ENCODE measurements around the gene SENP2. TPM values are rescaled to one million over a fixed set of nuclear protein-coding genes. Genes with fewer than 3 reads are reported as not detected.

Gene SENP2
- total and polyA plus RNA-seq, 2 of the 13 experiments (the other 11 are each of a cell fraction or from before 2014, with no cell fraction given): 7.7 to 46.2 TPM

DNA sequence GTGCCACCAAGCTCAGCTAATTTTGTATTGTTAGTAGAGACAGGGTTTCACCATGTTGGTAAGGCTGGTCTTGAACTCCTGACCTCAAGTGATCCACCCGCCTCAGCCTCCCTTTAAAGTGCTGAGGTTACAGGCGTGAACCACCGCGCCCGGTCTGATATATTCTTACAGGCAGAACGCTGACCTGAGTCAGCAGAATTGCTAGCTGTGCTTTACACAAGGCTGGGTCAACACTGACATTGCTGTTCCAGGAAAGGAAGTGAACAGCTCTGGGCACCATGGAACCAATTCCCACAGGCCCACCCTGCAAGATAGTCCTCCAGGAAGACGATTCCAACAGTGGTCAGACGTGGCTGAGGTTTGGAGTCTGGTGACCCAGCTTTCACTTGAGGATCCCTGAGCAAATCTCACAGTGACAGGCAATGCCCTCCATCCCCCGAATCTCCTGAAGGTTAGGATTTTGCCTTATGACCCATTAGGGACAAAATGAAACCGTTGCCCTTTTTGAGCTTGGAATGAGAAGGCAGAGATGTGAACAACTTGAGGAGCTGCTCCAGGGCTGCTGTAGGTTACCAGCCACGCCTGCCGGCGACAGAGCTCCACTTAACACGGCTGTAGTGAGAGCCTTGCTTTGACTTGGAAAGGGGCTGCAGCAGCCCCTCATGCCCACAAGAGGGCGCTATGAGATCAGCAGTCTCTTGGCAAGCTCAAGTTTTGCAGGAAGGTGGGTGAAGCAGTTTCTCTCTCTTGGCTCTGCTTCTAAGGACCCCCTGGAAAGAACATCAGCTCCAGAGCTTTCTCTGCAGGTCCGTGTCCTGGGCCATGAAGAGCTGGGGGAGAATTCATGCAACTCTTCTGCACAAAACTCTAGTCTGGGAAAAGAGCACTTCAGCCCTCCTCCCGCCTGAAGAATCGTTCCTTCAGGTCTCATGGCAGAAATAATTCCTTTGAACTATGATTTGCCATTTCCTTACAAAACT lies 74.1 kb downstream of the SENP2 start (continued):
- TF ChIP-seq, protein P1, sequence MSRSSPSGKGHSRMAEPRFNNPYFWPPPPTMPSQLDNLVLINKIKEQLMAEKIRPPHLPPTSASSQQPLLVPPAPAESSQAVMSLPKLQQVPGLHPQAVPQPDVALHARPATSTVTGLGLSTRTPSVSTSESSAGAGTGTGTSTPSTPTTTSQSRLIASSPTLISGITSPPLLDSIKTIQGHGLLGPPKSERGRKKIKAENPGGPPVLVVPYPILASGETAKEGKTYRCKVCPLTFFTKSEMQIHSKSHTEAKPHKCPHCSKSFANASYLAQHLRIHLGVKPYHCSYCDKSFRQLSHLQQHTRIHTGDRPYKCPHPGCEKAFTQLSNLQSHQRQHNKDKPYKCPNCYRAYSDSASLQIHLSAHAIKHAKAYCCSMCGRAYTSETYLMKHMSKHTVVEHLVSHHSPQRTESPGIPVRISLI (CRISPR knock-in tag; IDR thresholded peaks at IDR 0.05; ENCODE audit: borderline replicate concordance): no peak
- TF ChIP-seq ZNF431 (CRISPR knock-in tag; IDR thresholded peaks at IDR 0.05; ENCODE audit: borderline replicate concordance, low read depth): no peak
- no peak for TF ChIP-seq KLF15 (CRISPR knock-in tag; IDR thresholded peaks at IDR 0.05; ENCODE audit: borderline replicate concordance)
- TF ChIP-seq ZNF263 (CRISPR knock-in tag; IDR thresholded peaks at IDR 0.05): peak; percentile 29; the same call in 1 of the 2 replicates
- 0 out of 2 replicates have a peak, but pooled peaks have one; percentile 41 for TF ChIP-seq ZSCAN25 (CRISPR knock-in tag; IDR thresholded peaks at IDR 0.05)
- TF ChIP-seq SAP130 (CRISPR knock-in tag; IDR thresholded peaks at IDR 0.05; ENCODE audit: low read depth): 0 out of 2 replicates have a peak, but pooled peaks have one; percentile 18
- TF ChIP-seq, protein P2, sequence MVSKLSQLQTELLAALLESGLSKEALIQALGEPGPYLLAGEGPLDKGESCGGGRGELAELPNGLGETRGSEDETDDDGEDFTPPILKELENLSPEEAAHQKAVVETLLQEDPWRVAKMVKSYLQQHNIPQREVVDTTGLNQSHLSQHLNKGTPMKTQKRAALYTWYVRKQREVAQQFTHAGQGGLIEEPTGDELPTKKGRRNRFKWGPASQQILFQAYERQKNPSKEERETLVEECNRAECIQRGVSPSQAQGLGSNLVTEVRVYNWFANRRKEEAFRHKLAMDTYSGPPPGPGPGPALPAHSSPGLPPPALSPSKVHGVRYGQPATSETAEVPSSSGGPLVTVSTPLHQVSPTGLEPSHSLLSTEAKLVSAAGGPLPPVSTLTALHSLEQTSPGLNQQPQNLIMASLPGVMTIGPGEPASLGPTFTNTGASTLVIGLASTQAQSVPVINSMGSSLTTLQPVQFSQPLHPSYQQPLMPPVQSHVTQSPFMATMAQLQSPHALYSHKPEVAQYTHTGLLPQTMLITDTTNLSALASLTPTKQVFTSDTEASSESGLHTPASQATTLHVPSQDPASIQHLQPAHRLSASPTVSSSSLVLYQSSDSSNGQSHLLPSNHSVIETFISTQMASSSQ (IDR thresholded peaks at IDR 0.05; ENCODE audit: low read depth): 0 out of 2 replicates have a peak, but pooled peaks have one; percentile 13
- TF ChIP-seq, protein P2 (CRISPR knock-in tag; IDR thresholded peaks at IDR 0.05; ENCODE audit: borderline replicate concordance): no peak
- peak; percentile 97 for TF ChIP-seq RBM22 (optimal IDR thresholded peaks at IDR 0.05; ENCODE audit: low read length)
- TF ChIP-seq, protein P3, sequence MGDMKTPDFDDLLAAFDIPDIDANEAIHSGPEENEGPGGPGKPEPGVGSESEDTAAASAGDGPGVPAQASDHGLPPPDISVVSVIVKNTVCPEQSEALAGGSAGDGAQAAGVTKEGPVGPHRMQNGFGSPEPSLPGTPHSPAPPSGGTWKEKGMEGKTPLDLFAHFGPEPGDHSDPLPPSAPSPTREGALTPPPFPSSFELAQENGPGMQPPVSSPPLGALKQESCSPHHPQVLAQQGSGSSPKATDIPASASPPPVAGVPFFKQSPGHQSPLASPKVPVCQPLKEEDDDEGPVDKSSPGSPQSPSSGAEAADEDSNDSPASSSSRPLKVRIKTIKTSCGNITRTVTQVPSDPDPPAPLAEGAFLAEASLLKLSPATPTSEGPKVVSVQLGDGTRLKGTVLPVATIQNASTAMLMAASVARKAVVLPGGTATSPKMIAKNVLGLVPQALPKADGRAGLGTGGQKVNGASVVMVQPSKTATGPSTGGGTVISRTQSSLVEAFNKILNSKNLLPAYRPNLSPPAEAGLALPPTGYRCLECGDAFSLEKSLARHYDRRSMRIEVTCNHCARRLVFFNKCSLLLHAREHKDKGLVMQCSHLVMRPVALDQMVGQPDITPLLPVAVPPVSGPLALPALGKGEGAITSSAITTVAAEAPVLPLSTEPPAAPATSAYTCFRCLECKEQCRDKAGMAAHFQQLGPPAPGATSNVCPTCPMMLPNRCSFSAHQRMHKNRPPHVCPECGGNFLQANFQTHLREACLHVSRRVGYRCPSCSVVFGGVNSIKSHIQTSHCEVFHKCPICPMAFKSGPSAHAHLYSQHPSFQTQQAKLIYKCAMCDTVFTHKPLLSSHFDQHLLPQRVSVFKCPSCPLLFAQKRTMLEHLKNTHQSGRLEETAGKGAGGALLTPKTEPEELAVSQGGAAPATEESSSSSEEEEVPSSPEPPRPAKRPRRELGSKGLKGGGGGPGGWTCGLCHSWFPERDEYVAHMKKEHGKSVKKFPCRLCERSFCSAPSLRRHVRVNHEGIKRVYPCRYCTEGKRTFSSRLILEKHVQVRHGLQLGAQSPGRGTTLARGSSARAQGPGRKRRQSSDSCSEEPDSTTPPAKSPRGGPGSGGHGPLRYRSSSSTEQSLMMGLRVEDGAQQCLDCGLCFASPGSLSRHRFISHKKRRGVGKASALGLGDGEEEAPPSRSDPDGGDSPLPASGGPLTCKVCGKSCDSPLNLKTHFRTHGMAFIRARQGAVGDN (CRISPR knock-in tag; IDR thresholded peaks at IDR 0.05): 0 out of 2 replicates have a peak, but pooled peaks have one; percentile 22
- no peak for TF ChIP-seq ZFP36 (IDR thresholded peaks at IDR 0.05; ENCODE audit: borderline replicate concordance, low read depth, low read length, partially characterized antibody)
- no peak for TF ChIP-seq PRMT3 (CRISPR knock-in tag; IDR thresholded peaks at IDR 0.05; ENCODE audit: borderline replicate concordance, low read depth)
- no peak for TF ChIP-seq ZNF143 (CRISPR knock-in tag; IDR thresholded peaks at IDR 0.05)
- TF ChIP-seq, protein P4, sequence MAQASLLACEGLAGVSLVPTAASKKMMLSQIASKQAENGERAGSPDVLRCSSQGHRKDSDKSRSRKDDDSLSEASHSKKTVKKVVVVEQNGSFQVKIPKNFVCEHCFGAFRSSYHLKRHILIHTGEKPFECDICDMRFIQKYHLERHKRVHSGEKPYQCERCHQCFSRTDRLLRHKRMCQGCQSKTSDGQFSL (CRISPR knock-in tag; IDR thresholded peaks at IDR 0.05): no peak
- no peak for TF ChIP-seq ELF4 (CRISPR knock-in tag; IDR thresholded peaks at IDR 0.05; ENCODE audit: borderline replicate concordance)

All from HepG2 (cell line).